ENCODE results near the gene LIPT2.

DNA sequence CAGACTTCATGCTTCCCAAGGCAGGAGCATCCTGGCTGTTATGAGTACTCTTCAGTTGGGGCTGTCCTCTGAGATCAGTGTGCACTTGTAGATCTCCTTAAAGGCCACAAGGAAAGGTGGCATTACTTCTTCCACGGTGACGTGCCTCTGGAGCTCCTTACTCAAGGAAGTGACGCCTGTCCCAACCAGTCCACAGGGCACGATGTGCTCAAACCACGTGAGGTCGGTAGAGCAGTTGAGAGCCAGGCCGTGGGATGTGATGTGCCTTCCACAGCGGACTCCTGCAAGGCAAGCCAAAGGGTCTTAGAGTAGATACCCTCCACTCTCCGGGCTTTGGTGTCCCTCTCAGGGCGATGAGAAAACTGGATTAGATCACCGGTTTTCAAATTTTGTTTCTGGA lies 1.4 kb downstream of the LIPT2 start:
- no peak for TF ChIP-seq POLR2AphosphoS5 (IDR thresholded peaks at IDR 0.05; ENCODE audit: borderline replicate concordance, low read depth, low read length)
- TF ChIP-seq EZH2 (IDR thresholded peaks at IDR 0.05), result no peak
- TF ChIP-seq FOXP2 (optimal IDR thresholded peaks at IDR 0.05; ENCODE audit: control extremely low read depth, extremely low read length, insufficient read depth), result no peak
